NCI-H1417 (cell line): Measurements from ENCODE around the gene TCF7L1.
A peak's percentile ranks its signal among the peaks of the same experiment; 100 is the strongest.
"Not testable (repeated sequence)": the region's sequence is repeated elsewhere in the genome, so short reads cannot be mapped to it uniquely, and the experiment has no call there.

ENCODE experiments used
- DNase-seq, 3 experiments: peaks; one replicate each; lab custom pipeline; 2025; lab: John Stamatoyannopoulos, UW

Gene TCF7L1

DNA sequence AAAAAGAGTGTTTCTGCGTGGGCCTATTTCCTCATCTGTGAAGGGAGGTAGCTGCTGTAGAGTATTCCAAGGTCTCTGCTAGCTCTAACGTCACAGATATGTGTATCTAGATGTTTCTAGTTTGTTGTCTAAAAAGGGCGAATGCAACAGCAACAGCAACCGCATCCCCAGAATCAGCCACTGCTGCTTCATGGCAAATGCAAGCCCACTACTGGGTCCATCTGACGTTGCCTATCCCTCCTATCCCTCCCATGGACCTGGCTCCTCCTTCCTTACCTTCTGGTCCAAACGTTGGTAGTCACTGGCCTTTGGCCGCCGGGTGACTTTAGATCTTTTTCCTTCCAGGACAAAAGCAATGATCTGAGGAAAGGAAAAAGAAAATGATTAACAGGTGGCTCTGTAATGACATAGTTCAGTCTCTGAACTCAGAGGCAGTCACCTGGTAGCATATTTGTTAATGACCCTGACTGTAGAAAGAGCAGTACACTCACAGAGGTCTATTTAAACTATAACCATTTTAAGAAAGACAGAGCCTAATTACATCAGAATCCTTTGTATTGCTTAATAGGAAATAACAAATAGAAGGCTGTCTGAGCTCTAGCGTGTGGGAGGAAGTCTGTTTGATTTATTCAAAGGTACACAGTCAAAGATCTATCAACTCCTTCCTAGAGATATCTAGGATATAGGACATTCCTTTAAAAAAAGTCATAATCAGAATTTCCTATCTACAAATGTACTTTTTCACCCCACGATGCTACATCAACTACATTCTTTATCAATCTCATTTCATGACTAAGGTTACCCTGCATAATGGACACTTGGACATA is 191.7 kb downstream of the TCF7L1 start:
- DNase-seq = peak in 1 of 3 experiments; percentile 16

- DNase-seq = no peak
Observed at GRCh38 chr2:85325466-85325811, 192.2 kb downstream of the TCF7L1 start.

DNA sequence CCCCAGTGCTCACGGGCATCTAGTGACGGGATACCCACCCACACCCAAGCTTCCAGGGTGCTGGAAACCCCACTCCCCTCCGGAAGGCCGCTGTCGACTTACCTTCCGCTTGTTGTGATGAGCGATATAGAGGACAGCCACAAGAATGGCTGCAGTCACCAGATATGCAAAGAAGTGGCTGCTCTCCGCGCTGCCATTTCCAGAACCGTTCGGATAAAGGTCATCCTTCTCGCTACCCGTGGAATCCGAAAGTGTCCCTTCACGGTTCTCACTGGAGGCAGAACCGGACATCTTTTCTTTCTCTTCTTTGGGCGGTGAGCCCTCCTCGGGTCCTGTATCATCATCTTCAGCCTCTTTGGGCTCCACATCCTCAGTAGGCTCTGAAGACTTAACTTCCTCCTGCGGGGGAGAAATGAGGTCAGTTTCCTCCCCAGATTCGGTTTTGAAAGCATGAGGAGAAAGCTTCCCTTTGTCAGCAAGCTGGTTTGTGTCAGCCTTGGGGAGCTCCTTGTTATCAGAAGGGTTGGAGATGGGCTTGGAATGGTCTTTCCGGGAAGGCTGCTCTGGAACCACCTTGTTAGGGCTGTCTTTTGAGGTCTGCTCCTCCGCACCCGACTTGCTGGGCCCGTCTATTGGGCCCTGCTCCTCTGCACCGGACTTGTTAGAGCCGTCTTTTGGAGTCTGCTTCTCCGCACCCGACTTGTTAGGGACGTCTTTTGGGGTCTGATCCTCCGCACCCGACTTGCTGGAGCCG is 193.4 kb downstream of the TCF7L1 start:
- DNase-seq = peak in 2 of 3 experiments; percentile 6 to 28

- peak; percentile 43 to 68 (median 43) for DNase-seq
Observed at GRCh38 chr2:85327160-85327821, 194.1 kb downstream of the TCF7L1 start.

GRCh38 chr2:85327822-85328617 is 194.8 kb downstream of the TCF7L1 start, which contains the start of gene TGOLN2:
TGOLN2 (minus strand) TSS chr2:85327989; CDS start chr2:85327962, 27 bp downstream.
- peak; percentile 90 to 95 (median 93) for DNase-seq

- DNase-seq = no peak
Observed at GRCh38 chr2:85329181-85329651, 196.0 kb downstream of the TCF7L1 start.

GRCh38 chr2:85329701-85330100 is 196.5 kb downstream of the TCF7L1 start:
- not testable (repeated sequence) for DNase-seq

DNA sequence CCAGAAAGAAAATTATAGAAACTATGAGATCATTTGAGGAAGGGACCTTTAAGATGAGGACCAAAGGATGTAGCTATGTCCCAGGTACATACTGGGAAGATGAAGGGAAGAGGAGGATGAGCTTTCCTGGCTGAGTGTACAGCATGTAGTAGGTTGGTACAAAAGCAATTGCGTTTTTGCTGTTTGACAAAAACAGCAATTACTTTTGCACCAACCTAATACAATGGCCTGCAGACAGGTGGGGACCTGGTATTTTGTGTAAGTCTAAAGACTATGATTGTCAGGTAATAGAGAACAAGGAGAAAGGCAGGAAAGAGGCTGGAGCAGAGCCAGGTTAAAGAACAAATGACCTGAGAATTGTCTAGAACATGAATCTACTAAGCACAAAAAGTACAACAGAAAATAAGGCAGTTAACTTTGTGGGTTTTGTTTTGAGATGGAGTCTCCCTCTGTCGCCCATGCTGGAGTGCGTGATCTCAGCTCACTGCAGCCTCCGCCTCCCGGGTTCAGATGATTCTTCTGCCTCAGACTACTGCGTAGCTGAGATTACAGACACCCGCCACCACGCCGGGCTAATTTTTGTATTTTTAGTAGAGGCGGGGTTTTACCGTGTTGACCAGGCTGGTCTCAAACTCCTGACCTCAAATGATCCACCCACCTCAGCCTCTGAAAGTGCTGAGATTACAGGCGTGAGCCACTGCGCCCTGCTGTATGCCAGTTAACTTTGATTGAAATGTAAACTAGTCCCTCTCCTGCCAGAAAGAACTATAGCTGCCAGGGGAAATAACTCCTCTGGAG is 197.8 kb downstream of the TCF7L1 start:
- DNase-seq = no peak

DNA sequence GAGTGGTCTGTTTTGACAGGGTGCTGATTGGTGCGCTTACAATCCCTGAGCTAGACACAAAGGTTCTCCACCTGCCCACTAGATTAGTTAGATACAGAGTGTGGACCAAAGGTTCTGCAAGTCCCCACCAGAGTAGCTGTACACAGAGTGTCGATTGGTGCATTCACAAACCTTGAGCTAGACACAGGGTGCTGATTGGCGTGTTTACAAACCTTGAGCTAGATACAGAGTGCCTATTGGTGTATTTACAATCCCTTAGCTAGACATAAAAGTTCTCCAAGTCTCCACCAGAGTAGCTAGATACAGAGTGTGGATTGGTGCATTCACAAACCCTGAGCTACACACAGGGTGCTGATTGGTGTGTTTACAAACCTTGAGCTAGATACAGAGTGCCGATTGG is 200.7 kb downstream of the TCF7L1 start:
- not testable (repeated sequence) for DNase-seq

DNA sequence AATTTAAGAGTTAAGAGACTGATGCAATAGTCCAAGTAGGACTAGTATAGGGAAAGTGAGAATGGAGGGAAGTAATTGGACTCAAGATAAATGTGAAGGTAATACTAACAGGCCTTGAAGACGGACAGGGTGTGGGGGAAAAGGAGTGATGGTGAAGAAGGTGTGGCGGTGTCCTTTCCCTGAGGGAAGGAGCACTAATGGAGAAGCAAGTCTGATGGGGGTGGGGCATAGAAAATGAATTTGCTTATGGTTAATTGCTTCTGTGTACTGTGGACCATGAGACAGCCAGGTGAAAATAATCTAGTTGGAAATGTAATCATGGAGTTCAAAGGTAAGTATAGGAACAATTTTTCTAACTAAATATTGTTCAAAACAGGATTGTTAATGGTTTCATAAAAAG is 201.7 kb downstream of the TCF7L1 start:
- DNase-seq = no peak

DNA sequence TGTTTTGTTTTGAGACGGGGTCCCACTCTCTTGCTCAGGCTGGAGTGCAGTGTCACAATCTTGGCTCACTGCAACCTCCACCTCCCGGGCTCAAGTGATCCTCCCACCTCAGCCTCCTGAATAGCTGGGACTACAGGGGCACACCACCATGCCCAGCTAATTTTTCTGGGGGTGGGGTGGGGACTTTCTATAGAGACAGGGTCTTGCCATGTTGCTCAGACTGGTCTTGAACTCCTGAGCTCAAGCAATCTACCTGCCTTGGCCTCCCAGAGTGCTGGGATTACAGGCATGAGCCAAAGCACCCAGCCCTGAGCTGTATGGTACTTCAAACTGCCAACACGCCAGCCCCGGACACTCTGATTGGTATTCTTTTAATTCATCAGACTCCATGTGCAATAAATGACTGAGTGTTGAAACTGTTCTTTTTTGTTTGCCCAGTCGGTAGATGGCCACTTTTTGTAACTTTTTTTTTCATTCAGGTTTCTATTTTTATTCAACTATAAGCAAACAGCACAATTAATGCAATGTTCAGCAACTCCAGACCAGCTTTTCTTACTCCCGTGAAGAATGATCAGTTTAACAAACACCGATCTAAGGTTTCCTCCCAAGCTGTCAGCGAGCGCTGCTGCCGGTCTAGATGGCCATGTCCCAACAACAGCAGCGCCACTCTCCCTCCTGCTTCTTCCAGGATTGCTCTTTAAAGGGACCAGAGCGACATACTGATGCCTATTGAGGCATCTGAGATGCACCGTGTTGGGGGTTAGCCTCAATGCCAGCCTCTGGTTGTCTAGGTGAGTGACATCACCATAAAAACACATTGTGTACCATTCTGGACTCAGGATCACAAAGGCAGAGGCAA is 207.1 kb downstream of the TCF7L1 start:
- no peak for DNase-seq

DNA sequence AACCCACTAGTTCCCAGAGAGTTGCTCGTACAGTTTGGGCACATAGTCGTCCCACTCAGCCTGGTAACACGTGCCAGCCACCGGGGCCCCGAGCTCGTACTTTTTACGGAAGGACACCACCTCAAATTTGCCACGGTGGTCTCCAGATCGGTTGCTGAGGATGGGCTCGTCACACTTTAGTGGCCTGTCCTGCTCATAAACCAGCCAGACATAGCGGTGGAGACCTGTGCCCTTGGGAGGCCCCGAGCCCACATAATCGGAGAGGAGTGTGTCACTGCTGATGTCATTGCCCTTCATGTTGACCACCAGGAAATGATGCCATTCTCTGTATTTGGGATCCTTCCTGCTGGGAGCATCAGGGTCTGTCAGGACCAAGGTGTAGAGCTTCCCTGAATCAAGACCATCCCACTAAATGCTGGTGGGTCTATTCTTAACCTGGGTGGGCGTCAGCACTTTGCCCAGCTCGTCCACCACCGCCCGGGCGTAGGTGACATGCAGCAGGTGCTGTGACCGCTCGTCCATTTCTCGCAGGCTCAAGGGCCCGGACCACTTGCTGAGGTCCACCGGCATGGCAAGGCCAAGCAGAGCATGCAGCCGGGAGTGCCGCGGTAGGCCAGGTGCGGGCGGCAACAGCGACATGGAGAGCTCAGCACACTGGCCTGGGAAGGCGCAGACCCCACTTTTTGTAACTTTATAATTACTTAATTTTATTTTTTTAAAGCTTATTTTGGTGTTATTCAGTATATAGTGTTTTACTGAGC is 208.3 kb downstream of the TCF7L1 start:
- DNase-seq = no peak

DNA sequence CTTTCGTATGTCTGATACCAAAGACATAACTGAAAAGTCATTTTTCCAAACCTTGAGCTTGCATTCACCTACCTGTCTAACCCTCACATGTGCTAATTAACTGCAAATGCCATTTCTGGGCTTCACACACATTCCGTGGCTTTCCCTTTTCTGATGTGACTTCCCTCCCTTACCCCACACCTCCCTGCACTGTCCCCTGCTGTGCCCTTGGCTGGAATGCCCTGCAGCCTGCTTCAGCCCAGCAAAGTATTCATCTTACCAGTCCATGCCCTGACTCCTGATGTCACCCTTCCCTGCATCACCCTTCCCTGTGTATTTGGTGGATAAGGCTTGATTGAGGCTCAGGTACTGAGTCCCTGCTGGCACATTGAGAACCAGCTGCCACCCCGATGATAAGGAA is 209.0 kb downstream of the TCF7L1 start:
- no peak for DNase-seq

DNA sequence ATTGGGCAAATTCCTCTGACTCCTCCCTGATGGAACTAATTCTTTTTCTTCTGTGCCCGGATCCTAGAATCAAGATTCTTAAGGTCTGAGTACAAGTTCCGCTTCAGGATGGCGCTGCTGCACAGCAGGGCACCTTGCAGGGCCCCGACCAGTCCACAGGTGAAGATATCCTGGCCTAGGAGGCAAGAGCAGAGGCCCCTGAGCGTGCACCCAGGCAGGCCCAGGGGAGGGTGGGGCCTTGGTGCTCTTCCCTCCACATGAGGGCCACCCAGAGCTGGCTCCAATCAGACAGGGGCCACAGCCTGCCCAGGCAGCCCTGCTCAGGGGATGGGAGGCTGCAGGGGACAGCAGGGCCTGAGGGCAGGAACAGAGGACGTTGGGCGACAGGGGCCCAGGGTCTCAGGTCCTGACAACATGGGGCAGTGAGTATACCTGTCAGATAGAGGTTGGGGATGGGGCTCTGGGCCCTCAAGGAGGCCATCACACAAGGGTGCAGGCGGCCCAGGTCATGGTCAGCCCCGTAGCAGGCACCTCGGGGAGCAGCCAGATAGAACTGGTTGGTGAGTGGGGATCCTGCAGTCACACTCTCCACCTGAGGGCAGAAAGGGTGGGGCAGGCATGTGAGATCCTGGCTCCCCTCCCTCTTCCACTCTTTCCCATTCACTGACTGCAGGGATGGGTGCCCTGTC is 210.2 kb downstream of the TCF7L1 start:
- DNase-seq = not testable (repeated sequence)

DNA sequence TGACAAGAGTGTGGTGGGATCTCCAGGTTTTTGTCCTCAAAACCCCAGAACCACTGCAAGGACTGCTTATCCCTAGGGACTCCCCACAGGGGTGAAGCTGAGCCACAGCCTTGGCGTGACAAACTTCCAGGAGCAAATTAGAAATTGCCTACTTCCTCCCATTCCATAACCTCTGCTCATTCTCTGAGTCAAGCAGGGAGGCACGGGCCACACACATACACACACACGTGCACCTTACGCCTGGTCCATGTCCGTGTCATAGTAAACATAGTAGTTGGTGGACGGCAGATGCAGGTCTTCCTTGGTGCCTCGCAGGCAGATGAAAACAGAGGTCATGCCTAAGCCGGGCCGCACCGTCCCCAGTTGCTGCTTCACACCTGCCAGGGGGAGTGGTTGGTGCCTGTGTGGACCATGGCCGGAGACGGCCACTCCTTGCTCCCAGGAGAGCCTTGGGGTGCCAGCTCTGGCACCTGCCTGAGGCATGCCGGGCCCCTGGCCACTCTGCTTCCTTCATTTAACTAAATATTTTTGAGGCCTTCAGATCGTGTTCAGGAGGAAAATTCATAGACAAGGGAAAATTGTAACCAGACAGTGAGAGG is 211.3 kb downstream of the TCF7L1 start:
- no peak for DNase-seq

GRCh38 chr2:85347599-85347998 is 214.4 kb downstream of the TCF7L1 start:
- DNase-seq = no peak

- no peak for DNase-seq
Observed at GRCh38 chr2:85353876-85354285, 220.7 kb downstream of the TCF7L1 start.
